Mesendoderm (in vitro differentiated cells): ENCODE measurements around the gene TSHZ1.

Experiments
- DNase-seq: peaks from one replicate; pipeline ENCODE4 v3.0.0; 2013
- H2AK5ac ChIP-seq: 2 replicates; pipeline ENCODE4 v1.6.1; 2013; ENCODE audit warnings: low read length, inconsistent platforms
- H2BK120ac ChIP-seq: 2 replicates; pipeline ENCODE4 v1.6.1; 2013; ENCODE audit warnings: low read depth, mild to moderate bottlenecking, low read length, moderate library complexity, mixed read lengths
- H2BK15ac ChIP-seq: replicated peaks from 2 replicates; pipeline ENCODE4 v1.6.1; 2013; ENCODE audit warnings: low read depth, mild to moderate bottlenecking, moderate library complexity
- H2BK5ac ChIP-seq: 2 replicates; pipeline ENCODE4 v1.6.1; 2013; ENCODE audit warnings: low read length, inconsistent platforms
- H3K18ac ChIP-seq: 2 replicates; pipeline ENCODE4 v1.6.1; 2013; ENCODE audit warnings: mild to moderate bottlenecking, low read length, mixed read lengths
- H3K23ac ChIP-seq: one replicate; pipeline ENCODE4 v1.6.1; 2013; ENCODE audit warnings: low read length
- H3K27ac ChIP-seq: 2 replicates; pipeline ENCODE4 v1.5.1; 2013; ENCODE audit warnings: low read depth, mild to moderate bottlenecking, inconsistent platforms, low read length, moderate library complexity
- H3K27me3 ChIP-seq: 2 replicates; pipeline ENCODE4 v1.6.1; 2013; ENCODE audit warnings: low read length, control low read depth, mild to moderate bottlenecking, inconsistent platforms; ENCODE audit not compliant: insufficient read depth, poor library complexity
- H3K36me3 ChIP-seq: 2 replicates; pipeline ENCODE4 v1.6.1; 2013; ENCODE audit warnings: low read length, inconsistent platforms; ENCODE audit not compliant: control insufficient read depth, insufficient read depth
- H3K4ac ChIP-seq: one replicate; pipeline ENCODE4 v1.6.1; 2013; ENCODE audit warnings: low read depth, mild to moderate bottlenecking, low read length, moderate library complexity
- H3K4me1 ChIP-seq: 2 replicates; pipeline ENCODE4 v1.6.1; 2013; ENCODE audit warnings: low read depth, low read length, inconsistent platforms; ENCODE audit not compliant: control insufficient read depth
- H3K4me2 ChIP-seq: 2 replicates; pipeline ENCODE4 v1.6.1; 2013; ENCODE audit warnings: low read length
- H3K4me3 ChIP-seq: 2 replicates; pipeline ENCODE4 v1.5.1; 2013; ENCODE audit warnings: mild to moderate bottlenecking, low read length
- H3K56ac ChIP-seq: one replicate; pipeline ENCODE4 v1.6.1; 2013; ENCODE audit warnings: low read length
- H3K79me1 ChIP-seq: 2 replicates; pipeline ENCODE4 v1.6.1; 2013; ENCODE audit warnings: low read length, inconsistent platforms
- H3K79me2 ChIP-seq: 2 replicates; pipeline ENCODE4 v1.6.1; 2013; ENCODE audit warnings: mild to moderate bottlenecking, low read length; ENCODE audit not compliant: control insufficient read depth, insufficient read depth
- H3K9ac ChIP-seq: 2 replicates; pipeline ENCODE4 v1.6.1; 2013; ENCODE audit warnings: low read length, inconsistent platforms
- H4K5ac ChIP-seq: one replicate; pipeline ENCODE4 v1.6.1; 2013; ENCODE audit warnings: low read length
- H4K8ac ChIP-seq: one replicate; pipeline ENCODE4 v1.6.1; 2013; ENCODE audit warnings: low read depth, mild to moderate bottlenecking, control low read depth, low read length, moderate library complexity
- WGBS: extraction: QIAGEN DNeasy Blood & Tissue Kit; methylation state at CpG from one replicate; pipeline ENCODE4 v1.1.7; 2013; ENCODE audit warnings: low lambda C conversion rate, missing lambda C conversion rate; ENCODE audit not compliant: insufficient coverage; ENCODE audit errors: extremely low coverage; 5-methylcytosine and 5-hydroxymethylcytosine counted together

TSHZ1 gene

GRCh38 chr18:75289761-75290160 is 79.2 kb downstream of the TSHZ1 start:
- Histone ChIP-seq H3K27me3 (no peaks in the 10 kb centered on the region), H3K27ac (no peak overlapping the region), H3K56ac (no peak overlapping the region), H2BK5ac (no peak overlapping the region), H3K23ac (no peak overlapping the region), H3K4me2 (no peak overlapping the region), H3K79me1 (no peaks in the 10 kb centered on the region), H3K36me3 (no peaks in the 10 kb centered on the region), H3K18ac (no peak overlapping the region), H2AK5ac (no peak overlapping the region), H4K5ac (no peak overlapping the region), H4K8ac (no peak overlapping the region), H3K9ac (no peak overlapping the region), H3K4me1 (no peaks in the 10 kb centered on the region), H3K4me3 (no peak overlapping the region), H2BK15ac (no peak overlapping the region), H2BK120ac (no peak overlapping the region), H3K4ac (no peak overlapping the region), H3K79me2 (no peaks in the 10 kb centered on the region)
- WGBS, result no CpG with 5 or more reads among the region's 4 CpGs
- no peak for DNase-seq

GRCh38 chr18:75290737-75291358 is 80.3 kb downstream of the TSHZ1 start:
- H3K18ac ChIP-seq, result no peak overlapping the region
- no CpG with 5 or more reads among the region's 9 CpGs for WGBS
- no peaks in the 10 kb centered on the region for H3K4me1 ChIP-seq
- no peak overlapping the region for H3K4ac ChIP-seq
- H3K36me3 ChIP-seq, result no peaks in the 10 kb centered on the region
- no peak overlapping the region for H3K9ac ChIP-seq
- no peaks in the 10 kb centered on the region for H3K27me3 ChIP-seq
- no peak overlapping the region for H3K4me3 ChIP-seq
- no peak for DNase-seq
- H2BK15ac ChIP-seq, result no peak overlapping the region
- no peak overlapping the region for H3K56ac ChIP-seq
- no peak overlapping the region for H2BK120ac ChIP-seq
- H2BK5ac ChIP-seq, result no peak overlapping the region
- no peak overlapping the region for H4K8ac ChIP-seq
- no peak overlapping the region for H3K27ac ChIP-seq
- H3K79me2 ChIP-seq, result no peaks in the 10 kb centered on the region
- H3K23ac ChIP-seq, result no peak overlapping the region
- H3K79me1 ChIP-seq, result no peaks in the 10 kb centered on the region
- H3K4me2 ChIP-seq, result no peak overlapping the region
- H4K5ac ChIP-seq, result no peak overlapping the region
- H2AK5ac ChIP-seq, result no peak overlapping the region

GRCh38 chr18:75291460-75291859 is 80.9 kb downstream of the TSHZ1 start:
- H3K27ac ChIP-seq, result no peak overlapping the region
- no peak overlapping the region for H3K18ac ChIP-seq
- H2AK5ac ChIP-seq, result no peak overlapping the region
- H4K8ac ChIP-seq, result no peak overlapping the region
- H3K79me1 ChIP-seq, result no peaks in the 10 kb centered on the region
- H2BK120ac ChIP-seq, result no peak overlapping the region
- no peaks in the 10 kb centered on the region for H3K36me3 ChIP-seq
- H3K23ac ChIP-seq, result no peak overlapping the region
- H2BK15ac ChIP-seq, result no peak overlapping the region
- no peak overlapping the region for H3K4me2 ChIP-seq
- no peak overlapping the region for H3K9ac ChIP-seq
- no peak for DNase-seq
- no peaks in the 10 kb centered on the region for H3K79me2 ChIP-seq
- H3K56ac ChIP-seq, result no peak overlapping the region
- no peak overlapping the region for H4K5ac ChIP-seq
- H3K27me3 ChIP-seq, result no peaks in the 10 kb centered on the region
- no peak overlapping the region for H3K4me3 ChIP-seq
- WGBS, result no CpG with 5 or more reads among the region's 9 CpGs
- H2BK5ac ChIP-seq, result no peak overlapping the region
- no peaks in the 10 kb centered on the region for H3K4me1 ChIP-seq
- H3K4ac ChIP-seq, result no peak overlapping the region

DNA sequence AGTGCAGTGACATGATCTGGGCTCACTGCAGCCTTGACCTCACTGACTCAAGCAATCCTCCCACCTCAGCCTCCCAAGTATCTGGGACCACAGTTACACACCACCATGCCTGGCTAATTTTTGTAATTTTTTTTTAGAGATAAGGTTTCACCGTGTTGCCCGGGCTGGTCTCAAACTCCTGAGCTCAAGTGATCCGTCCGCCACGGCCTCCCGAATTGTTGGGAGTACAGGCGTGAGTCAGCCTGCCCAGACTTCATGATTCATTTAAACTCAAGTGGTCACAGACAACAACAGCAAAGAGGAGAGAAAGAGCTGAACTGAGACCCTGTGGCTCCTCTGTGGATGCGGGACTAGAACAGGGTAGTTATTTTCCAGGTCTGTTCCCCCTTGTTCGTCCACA is 83.0 kb downstream of the TSHZ1 start:
- no peaks in the 10 kb centered on the region for H3K79me1 ChIP-seq
- no peak overlapping the region for H2BK15ac ChIP-seq
- WGBS, result no CpG with 5 or more reads among the region's 9 CpGs
- H3K27me3 ChIP-seq, result no peaks in the 10 kb centered on the region
- no peaks in the 10 kb centered on the region for H3K36me3 ChIP-seq
- H3K23ac ChIP-seq, result no peak overlapping the region
- no peaks in the 10 kb centered on the region for H3K79me2 ChIP-seq
- H3K4me3 ChIP-seq, result no peak overlapping the region
- no peak overlapping the region for H3K9ac ChIP-seq
- H3K27ac ChIP-seq, result no peak overlapping the region
- H4K5ac ChIP-seq, result no peak overlapping the region
- no peak overlapping the region for H3K4ac ChIP-seq
- no peak overlapping the region for H4K8ac ChIP-seq
- no peak for DNase-seq
- no peaks in the 10 kb centered on the region for H3K4me1 ChIP-seq
- no peak overlapping the region for H3K4me2 ChIP-seq
- no peak overlapping the region for H2BK120ac ChIP-seq
- no peak overlapping the region for H3K56ac ChIP-seq
- no peak overlapping the region for H3K18ac ChIP-seq
- H2BK5ac ChIP-seq, result no peak overlapping the region
- no peak overlapping the region for H2AK5ac ChIP-seq

GRCh38 chr18:75297731-75298130 is 87.1 kb downstream of the TSHZ1 start:
- no CpG with 5 or more reads among the region's 8 CpGs for WGBS
- no peaks in the 10 kb centered on the region for H3K27me3 ChIP-seq
- H2BK120ac ChIP-seq, result no peak overlapping the region
- H2BK5ac ChIP-seq, result no peak overlapping the region
- H3K27ac ChIP-seq, result no peak overlapping the region
- no peak overlapping the region for H2BK15ac ChIP-seq
- H2AK5ac ChIP-seq, result no peak overlapping the region
- no peak overlapping the region for H3K4me2 ChIP-seq
- H3K36me3 ChIP-seq, result no peaks in the 10 kb centered on the region
- no peak overlapping the region for H3K18ac ChIP-seq
- H3K79me1 ChIP-seq, result no peaks in the 10 kb centered on the region
- H4K5ac ChIP-seq, result no peak overlapping the region
- H3K4me3 ChIP-seq, result no peak overlapping the region
- no peak overlapping the region for H3K23ac ChIP-seq
- H3K79me2 ChIP-seq, result no peaks in the 10 kb centered on the region
- H3K4me1 ChIP-seq, result no peaks in the 10 kb centered on the region
- H3K56ac ChIP-seq, result no peak overlapping the region
- no peak overlapping the region for H3K4ac ChIP-seq
- no peak for DNase-seq
- H4K8ac ChIP-seq, result no peak overlapping the region
- H3K9ac ChIP-seq, result no peak overlapping the region
